COLO668 (cell line): ENCODE measurements around the gene IFNAR2.

Experiments
- DNase-seq: peaks from one replicate; lab custom pipeline; 2025; ENCODE audit not compliant: unreplicated experiment; lab: John Stamatoyannopoulos, UW

IFNAR2 gene

GRCh38 chr21:33266050-33266788 is 36.5 kb downstream of the IFNAR2 start, which contains the start of gene IL10RB:
Gene IL10RB (plus strand): TSS chr21:33266367. CDS start chr21:33266466, 99 bp downstream.
- DNase-seq: peak; percentile 92

GRCh38 chr21:33266789-33267135 is 37.0 kb downstream of the IFNAR2 start:
- peak; percentile 49 for DNase-seq

- DNase-seq: no peak
Observed at GRCh38 chr21:33267250-33267649, 37.5 kb downstream of the IFNAR2 start.

GRCh38 chr21:33268393-33268736 is 38.6 kb downstream of the IFNAR2 start:
- DNase-seq: no peak

GRCh38 chr21:33268737-33269441 is 39.2 kb downstream of the IFNAR2 start:
- peak; percentile 98 for DNase-seq

GRCh38 chr21:33270986-33271385 is 41.2 kb downstream of the IFNAR2 start:
- DNase-seq: no peak

DNA sequence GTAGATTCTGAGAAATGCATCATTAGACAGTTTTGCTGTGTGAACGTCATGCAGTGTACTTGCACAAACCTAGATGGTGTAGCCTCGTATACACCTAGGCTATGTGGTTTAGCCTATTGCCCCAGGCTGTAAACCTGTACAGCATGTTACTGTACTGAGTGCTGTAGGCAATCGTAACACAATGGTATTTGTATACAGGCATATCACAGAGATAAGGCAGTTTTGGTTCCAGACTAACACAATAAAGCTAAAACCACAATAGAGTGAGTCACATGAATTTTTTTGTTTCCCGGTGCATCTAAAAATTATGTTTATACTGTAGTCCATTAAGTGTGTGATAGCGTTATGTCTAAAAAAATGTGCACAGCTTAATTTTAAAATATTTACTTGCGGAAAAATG is 43.3 kb downstream of the IFNAR2 start:
- DNase-seq: no peak

GRCh38 chr21:33278721-33279120 is 49.0 kb downstream of the IFNAR2 start:
- DNase-seq: no peak

- no peak for DNase-seq
Observed at GRCh38 chr21:33279330-33279820, 49.6 kb downstream of the IFNAR2 start.
